Cardiac fibroblast (primary cell): Measurements from ENCODE around the gene ASL.
"Not testable (repeated sequence)": the region's sequence is repeated elsewhere in the genome, so short reads cannot be mapped to it uniquely, and the experiment has no call there.

Source experiments
- DNase-seq, 2 donors: peaks; one replicate each; pipeline versions ENCODE4 v3.0.0 to v3.0.0-alpha.2; 2010; ENCODE audit warnings: low read depth in 2 of 2
- H3K4me3 ChIP-seq, 2 donors: replicated peaks in 1 of 2; 1 replicate in 1 of 2; 2 replicates in 1 of 2; pipeline ENCODE4 v1.5.1; 2011; ENCODE audit warnings: low read depth in 2 of 2, low read length in 2 of 2, mild to moderate bottlenecking in 2 of 2, moderate library complexity in 1 of 2
- TF ChIP-seq, protein P1 (sequence below): IDR thresholded peaks from one replicate; pipeline ENCODE4 v1.5.1; 2011; ENCODE audit warnings: low read depth, mild to moderate bottlenecking, low read length, inconsistent platforms

The ASL gene

DNA sequence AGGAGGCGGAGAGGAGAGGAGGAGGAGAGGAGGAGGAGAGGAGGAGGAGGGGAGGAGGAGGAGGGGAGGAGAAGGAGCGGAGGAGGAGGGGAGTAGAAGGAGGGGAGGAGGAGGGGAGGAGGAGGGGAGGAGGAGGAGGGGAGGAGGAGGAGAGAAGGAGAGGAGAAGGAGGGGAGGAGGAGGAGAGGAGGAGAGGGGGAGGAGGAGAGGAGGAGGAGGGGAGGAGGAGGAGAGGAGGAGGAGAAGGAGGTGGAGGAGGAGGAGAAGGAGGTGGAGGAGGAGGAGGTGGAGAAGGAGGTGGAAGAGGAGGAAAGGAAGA, 23.6 kb downstream of the ASL start:
- DNase-seq, result peak; percentile 38 to 60

DNA sequence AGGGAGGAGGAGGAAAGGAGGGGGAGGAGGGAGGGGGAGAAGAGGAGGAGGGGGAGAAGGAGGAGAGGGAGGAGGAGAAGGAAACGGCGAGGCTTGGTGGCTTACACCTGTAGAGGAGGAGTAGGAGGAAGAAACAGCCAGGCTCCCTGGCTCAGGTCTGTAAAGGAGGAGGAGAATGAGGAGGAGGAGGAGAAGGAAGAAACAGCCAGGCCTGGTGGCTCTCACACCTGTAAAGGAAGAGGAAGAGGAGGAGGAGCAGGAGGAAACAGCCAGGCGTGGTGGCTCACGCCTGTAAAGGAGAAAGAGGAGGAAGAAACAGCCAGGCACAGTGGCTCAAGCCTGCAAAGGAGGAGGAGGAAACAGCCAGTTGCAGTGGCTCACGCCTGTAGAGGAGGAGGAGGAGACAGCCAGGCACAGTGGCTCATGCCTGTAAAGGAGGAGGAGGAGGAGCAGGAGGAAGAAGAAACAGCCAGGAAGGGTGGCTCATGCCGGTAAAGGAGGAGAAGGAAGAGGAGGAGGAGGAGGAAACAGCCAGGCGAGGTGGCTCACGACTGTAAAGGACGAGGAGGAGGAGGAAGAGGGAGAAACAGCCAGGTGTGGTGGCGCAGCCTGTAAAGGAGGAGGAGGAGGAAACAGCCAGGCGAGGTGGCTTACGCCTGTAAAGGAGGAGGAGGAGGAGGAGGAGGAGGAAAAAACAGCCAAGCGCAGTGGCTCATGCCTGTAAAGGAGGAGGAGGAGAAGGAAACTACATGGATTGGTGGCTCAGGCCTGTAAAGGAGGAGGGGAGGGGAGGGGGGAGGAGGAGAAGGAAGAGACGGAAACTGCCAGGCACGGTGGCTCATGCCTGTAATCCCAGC, 24.2 kb downstream of the ASL start:
- DNase-seq, result peak; percentile 91 to 93
- H3K4me3 ChIP-seq, result peak overlapping the region; percentile 39 to 51
- TF ChIP-seq, protein P1, sequence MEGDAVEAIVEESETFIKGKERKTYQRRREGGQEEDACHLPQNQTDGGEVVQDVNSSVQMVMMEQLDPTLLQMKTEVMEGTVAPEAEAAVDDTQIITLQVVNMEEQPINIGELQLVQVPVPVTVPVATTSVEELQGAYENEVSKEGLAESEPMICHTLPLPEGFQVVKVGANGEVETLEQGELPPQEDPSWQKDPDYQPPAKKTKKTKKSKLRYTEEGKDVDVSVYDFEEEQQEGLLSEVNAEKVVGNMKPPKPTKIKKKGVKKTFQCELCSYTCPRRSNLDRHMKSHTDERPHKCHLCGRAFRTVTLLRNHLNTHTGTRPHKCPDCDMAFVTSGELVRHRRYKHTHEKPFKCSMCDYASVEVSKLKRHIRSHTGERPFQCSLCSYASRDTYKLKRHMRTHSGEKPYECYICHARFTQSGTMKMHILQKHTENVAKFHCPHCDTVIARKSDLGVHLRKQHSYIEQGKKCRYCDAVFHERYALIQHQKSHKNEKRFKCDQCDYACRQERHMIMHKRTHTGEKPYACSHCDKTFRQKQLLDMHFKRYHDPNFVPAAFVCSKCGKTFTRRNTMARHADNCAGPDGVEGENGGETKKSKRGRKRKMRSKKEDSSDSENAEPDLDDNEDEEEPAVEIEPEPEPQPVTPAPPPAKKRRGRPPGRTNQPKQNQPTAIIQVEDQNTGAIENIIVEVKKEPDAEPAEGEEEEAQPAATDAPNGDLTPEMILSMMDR, result no peak

More for the DNA sequence above, 23.6 kb downstream of the ASL start:
- TF ChIP-seq, protein P1, result no peak
- no peak overlapping the region for H3K4me3 ChIP-seq

DNA sequence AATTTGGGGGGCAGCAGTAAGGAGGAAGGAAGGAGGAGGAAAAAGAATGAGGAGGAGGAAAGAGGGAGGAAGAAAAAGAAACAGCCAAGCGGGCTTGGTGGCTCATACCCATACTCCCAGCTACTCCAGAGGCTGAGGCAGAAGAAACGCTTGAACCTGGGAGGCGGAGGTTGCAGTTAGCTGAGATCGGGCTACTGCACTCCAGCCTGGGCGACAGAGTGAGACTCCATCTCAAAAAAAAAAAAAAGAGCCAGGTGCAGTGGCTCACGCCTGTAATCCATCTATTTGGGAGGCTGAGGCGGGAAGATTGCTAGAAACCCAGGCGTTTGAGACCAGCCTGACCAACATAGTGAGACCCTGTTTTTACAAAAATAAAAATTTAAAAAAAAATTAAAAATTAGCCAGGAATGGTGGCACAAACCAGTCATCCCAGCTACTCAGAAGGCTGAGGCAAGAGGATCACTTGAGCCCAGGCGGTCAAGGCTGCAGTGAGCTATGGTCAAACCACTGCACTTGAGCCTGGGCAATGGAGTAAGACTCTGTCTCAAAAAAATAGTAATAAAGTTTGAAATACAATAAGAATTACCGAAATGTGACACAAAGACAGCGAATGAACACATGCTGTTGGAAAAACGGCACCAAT, 24.9 kb downstream of the ASL start:
- DNase-seq, result no peak
- H3K4me3 ChIP-seq, result peak overlapping the region; percentile 39 to 51
- TF ChIP-seq, protein P1, result no peak

DNA sequence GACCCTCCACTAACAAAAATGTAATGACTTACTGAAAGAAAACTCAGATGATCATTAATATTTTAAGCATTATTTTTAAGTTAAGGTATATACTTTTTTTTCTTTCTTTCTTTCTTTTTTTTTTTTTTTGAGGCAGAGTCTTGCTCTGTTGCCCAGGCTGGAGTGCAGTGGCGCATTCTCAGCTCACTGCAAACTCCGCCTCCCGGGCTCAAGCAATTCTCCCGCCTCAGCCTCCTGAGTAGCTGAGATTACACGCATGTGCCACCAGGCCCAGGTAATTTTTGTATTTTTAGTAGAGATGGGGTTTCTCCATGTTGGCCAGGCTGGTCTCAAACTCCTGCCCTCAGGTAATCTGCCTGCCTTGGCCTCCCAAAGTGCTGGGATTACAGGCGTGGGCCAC, 26.5 kb downstream of the ASL start:
- not testable (repeated sequence) for H3K4me3 ChIP-seq, DNase-seq

DNA sequence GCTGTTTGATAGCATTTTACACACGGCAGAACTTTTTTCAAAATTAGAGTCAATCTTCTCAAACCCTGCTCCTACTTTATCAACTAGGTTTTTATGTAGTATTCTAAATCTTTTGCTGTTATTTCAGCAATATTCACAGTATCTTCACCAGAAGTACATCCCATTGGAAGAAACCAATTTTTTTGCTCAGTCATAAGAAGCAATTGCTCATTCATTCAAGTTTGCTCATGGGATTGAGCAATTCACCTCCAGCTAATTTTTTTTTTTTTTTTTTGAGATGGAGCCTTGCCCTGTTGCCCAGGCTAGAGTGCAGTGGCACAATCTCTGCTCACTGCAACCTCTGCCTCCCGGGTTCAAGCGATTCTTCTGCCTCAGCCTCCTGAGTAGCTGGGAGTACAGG, 28.4 kb downstream of the ASL start:
- peak; percentile 60 to 82 for DNase-seq
- not testable (repeated sequence) for H3K4me3 ChIP-seq

DNA sequence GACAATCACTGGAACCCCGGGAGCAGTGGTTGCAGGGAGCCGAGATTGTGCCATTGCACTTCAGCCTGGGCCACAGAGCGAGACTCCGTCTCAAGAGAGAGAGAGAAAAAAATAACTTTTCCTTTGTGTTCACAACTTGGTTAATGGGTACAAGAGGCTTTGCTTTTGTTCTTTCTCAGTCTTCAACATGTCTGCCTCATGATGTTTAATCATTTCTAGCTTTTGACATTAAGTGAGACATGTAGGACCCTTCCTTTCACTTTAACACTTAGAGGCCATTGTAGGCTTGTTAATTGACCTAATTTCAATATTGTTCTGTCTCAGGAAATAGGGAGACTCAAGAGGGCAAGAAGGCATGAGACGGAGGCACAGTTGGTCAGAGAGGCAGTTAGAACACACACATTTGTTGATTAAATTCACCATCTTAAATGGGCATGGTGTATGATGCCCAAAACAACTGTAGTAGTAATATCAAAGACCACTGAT, 29.7 kb downstream of the ASL start:
- H3K4me3 ChIP-seq, result no peak overlapping the region
- DNase-seq, result no peak
- TF ChIP-seq, protein P1, result no peak

DNA sequence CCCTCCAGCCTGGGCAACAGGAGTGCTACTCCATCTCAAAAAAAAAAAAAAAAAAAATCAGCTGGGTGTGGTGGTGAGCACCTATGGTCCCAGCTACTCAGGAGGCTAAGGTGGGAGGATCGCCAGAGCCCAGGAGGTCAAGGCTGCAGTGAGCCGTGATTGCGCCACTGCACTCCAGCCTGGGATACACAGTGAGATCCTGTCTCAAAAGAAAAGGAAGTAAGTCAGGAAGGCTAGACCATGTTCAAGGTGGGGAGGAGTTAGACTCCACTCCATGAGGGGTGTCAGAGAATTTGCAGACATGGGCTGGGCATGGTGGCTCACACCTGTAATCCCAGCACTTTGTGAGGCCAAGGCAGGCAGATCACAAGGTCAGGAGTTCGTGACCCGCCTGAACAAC, 32.8 kb downstream of the ASL start:
- DNase-seq, result not testable (repeated sequence)

DNA sequence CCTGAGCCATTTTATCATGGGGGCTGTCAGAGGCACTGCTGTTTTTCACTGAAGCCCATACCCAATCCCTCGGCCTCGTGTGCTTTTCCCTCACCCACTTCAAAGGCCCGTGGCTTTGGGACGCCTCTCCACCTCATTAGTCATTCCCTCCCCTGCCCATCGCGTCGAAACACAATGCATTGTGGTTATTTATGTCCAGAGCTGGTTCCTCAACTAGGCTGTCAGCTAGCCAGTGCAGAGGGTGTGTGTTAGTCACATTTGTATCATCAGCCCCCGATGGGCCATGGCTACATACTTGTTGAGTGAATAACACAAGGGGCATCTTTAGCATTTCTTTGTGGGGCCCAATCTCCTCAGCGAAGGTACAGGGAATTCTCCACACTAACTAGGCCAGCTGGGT, 35.2 kb downstream of the ASL start:
- peak; percentile 69 to 98 for DNase-seq
- no peak overlapping the region for H3K4me3 ChIP-seq
- TF ChIP-seq, protein P1, result no peak

More for the DNA sequence above, 32.8 kb downstream of the ASL start:
- not testable (repeated sequence) for H3K4me3 ChIP-seq
